Measurements from ENCODE around the gene TSPAN7. TPM values are rescaled to one million over a fixed set of nuclear protein-coding genes. Genes with fewer than 3 reads are reported as not detected.

The TSPAN7 gene
- total and polyA plus RNA-seq, 2 experiments from 2014 or later, result 12.4 to 17.2 TPM

GRCh38 chrX:38616904-38617303 lies 55.6 kb downstream of the TSPAN7 start:
- Histone ChIP-seq H3K4me2 (no peak overlapping the region), H4K20me1 (ENCODE audit: insufficient read depth, poor library complexity, severe bottlenecking) (no peaks in the 10 kb centered on the region), H3K36me3 (replicated peaks; ENCODE audit: insufficient read depth, low read depth) (no peaks in the 10 kb centered on the region), H3K9me2 (replicated peaks; ENCODE audit: insufficient read depth) (no peaks in the 10 kb centered on the region), H3K9me3 (ENCODE audit: low read depth) (no peaks in the 10 kb centered on the region), H3K27ac (no peak overlapping the region), H3K4me3 (no peak overlapping the region), H2AFZ (no peak overlapping the region), H3K27me3 (no peaks in the 10 kb centered on the region), H3K4me1 (ENCODE audit: insufficient read depth) (no peaks in the 10 kb centered on the region), H3K79me2 (no peaks in the 10 kb centered on the region)
- WGBS (ENCODE audit: low lambda C conversion rate, missing lambda C conversion rate), result 50% methylated on average over 6 of the region's 6 CpGs
- no peak for TF ChIP-seq EZH2 (IDR thresholded peaks at IDR 0.05; ENCODE audit: borderline replicate concordance)
- TF ChIP-seq CTCF (IDR thresholded peaks at IDR 0.05; ENCODE audit: poor library complexity), result no peak
- no peak for TF ChIP-seq EZH2phosphoT487 (IDR thresholded peaks at IDR 0.05; ENCODE audit: low read depth, severe bottlenecking, unreplicated experiment)
- no peak for DNase-seq (ENCODE audit: low spot score)

GRCh38 chrX:38618180-38618579 lies 56.8 kb downstream of the TSPAN7 start:
- Histone ChIP-seq H3K27ac (no peak overlapping the region), H3K79me2 (no peaks in the 10 kb centered on the region), H3K4me1 (ENCODE audit: insufficient read depth) (no peaks in the 10 kb centered on the region), H3K4me3 (no peak overlapping the region), H4K20me1 (ENCODE audit: insufficient read depth, poor library complexity, severe bottlenecking) (no peaks in the 10 kb centered on the region), H3K9me3 (ENCODE audit: low read depth) (no peaks in the 10 kb centered on the region), H3K27me3 (no peaks in the 10 kb centered on the region), H3K36me3 (replicated peaks; ENCODE audit: insufficient read depth, low read depth) (no peaks in the 10 kb centered on the region), H3K9me2 (replicated peaks; ENCODE audit: insufficient read depth) (no peaks in the 10 kb centered on the region), H2AFZ (no peak overlapping the region), H3K4me2 (no peak overlapping the region)
- DNase-seq (ENCODE audit: low spot score), result no peak
- 67% methylated on average over 5 of the region's 5 CpGs for WGBS (ENCODE audit: low lambda C conversion rate, missing lambda C conversion rate)
- TF ChIP-seq EZH2 (IDR thresholded peaks at IDR 0.05; ENCODE audit: borderline replicate concordance) (no peak), EZH2phosphoT487 (IDR thresholded peaks at IDR 0.05; ENCODE audit: low read depth, severe bottlenecking, unreplicated experiment) (no peak), CTCF (IDR thresholded peaks at IDR 0.05; ENCODE audit: poor library complexity) (no peak)

GRCh38 chrX:38620623-38621022 lies 59.3 kb downstream of the TSPAN7 start:
- TF ChIP-seq CTCF (IDR thresholded peaks at IDR 0.05; ENCODE audit: poor library complexity) (no peak), EZH2phosphoT487 (IDR thresholded peaks at IDR 0.05; ENCODE audit: low read depth, severe bottlenecking, unreplicated experiment) (no peak), EZH2 (IDR thresholded peaks at IDR 0.05; ENCODE audit: borderline replicate concordance) (no peak)
- H3K4me1 ChIP-seq (ENCODE audit: insufficient read depth), result no peaks in the 10 kb centered on the region
- H3K36me3 ChIP-seq (replicated peaks; ENCODE audit: insufficient read depth, low read depth), result no peaks in the 10 kb centered on the region
- H4K20me1 ChIP-seq (ENCODE audit: insufficient read depth, poor library complexity, severe bottlenecking), result no peaks in the 10 kb centered on the region
- no peak for DNase-seq (ENCODE audit: low spot score)
- H3K27me3 ChIP-seq, result no peaks in the 10 kb centered on the region
- H3K4me3 ChIP-seq, result no peak overlapping the region
- 51% methylated on average over 4 of the region's 4 CpGs for whole genome bisulfite sequencing (ENCODE audit: low lambda C conversion rate, missing lambda C conversion rate)
- no peaks in the 10 kb centered on the region for H3K79me2 ChIP-seq
- H2AFZ ChIP-seq, result no peak overlapping the region
- H3K27ac ChIP-seq, result no peak overlapping the region
- H3K9me3 ChIP-seq (ENCODE audit: low read depth), result no peaks in the 10 kb centered on the region
- no peaks in the 10 kb centered on the region for H3K9me2 ChIP-seq (replicated peaks; ENCODE audit: insufficient read depth)
- H3K4me2 ChIP-seq, result no peak overlapping the region

GRCh38 chrX:38626296-38626695 lies 65.0 kb downstream of the TSPAN7 start:
- Histone ChIP-seq H3K27ac (no peak overlapping the region), H3K4me2 (no peak overlapping the region), H3K27me3 (no peaks in the 10 kb centered on the region), H3K4me3 (no peak overlapping the region), H4K20me1 (ENCODE audit: insufficient read depth, poor library complexity, severe bottlenecking) (no peaks in the 10 kb centered on the region), H3K36me3 (replicated peaks; ENCODE audit: insufficient read depth, low read depth) (no peaks in the 10 kb centered on the region), H3K9me2 (replicated peaks; ENCODE audit: insufficient read depth) (no peaks in the 10 kb centered on the region), H3K79me2 (no peaks in the 10 kb centered on the region), H3K4me1 (ENCODE audit: insufficient read depth) (no peaks in the 10 kb centered on the region), H3K9me3 (ENCODE audit: low read depth) (no peaks in the 10 kb centered on the region), H2AFZ (no peak overlapping the region)
- DNase-seq (ENCODE audit: low spot score), result no peak
- WGBS (ENCODE audit: low lambda C conversion rate, missing lambda C conversion rate), result 85% methylated on average over 4 of the region's 4 CpGs
- TF ChIP-seq EZH2 (IDR thresholded peaks at IDR 0.05; ENCODE audit: borderline replicate concordance) (no peak), EZH2phosphoT487 (IDR thresholded peaks at IDR 0.05; ENCODE audit: low read depth, severe bottlenecking, unreplicated experiment) (no peak), CTCF (IDR thresholded peaks at IDR 0.05; ENCODE audit: poor library complexity) (no peak)
